Activated naive CD8-positive, alpha-beta T cell (primary cell): ENCODE results near the gene ASPG.

Experiments
- H3K27ac Mint-ChIP-seq: one replicate; pipeline ENCODE4 v1.8.0; 2021; ENCODE audit warnings: mixed read lengths
- H3K27me3 Mint-ChIP-seq: one replicate; pipeline ENCODE4 v1.8.0; 2021; ENCODE audit warnings: mixed read lengths
- H3K36me3 Mint-ChIP-seq: one replicate; pipeline ENCODE4 v1.8.0; 2021; ENCODE audit warnings: mixed read lengths
- H3K4me1 Mint-ChIP-seq: one replicate; pipeline ENCODE4 v1.8.0; 2021; ENCODE audit warnings: low read depth, mixed read lengths
- H3K4me3 Mint-ChIP-seq: one replicate; pipeline ENCODE4 v1.8.0; 2021; ENCODE audit warnings: mild to moderate bottlenecking, mixed read lengths
- H3K9me3 Mint-ChIP-seq: one replicate; pipeline ENCODE4 v1.8.0; 2021; ENCODE audit warnings: low read depth, mixed read lengths

The ASPG gene

DNA sequence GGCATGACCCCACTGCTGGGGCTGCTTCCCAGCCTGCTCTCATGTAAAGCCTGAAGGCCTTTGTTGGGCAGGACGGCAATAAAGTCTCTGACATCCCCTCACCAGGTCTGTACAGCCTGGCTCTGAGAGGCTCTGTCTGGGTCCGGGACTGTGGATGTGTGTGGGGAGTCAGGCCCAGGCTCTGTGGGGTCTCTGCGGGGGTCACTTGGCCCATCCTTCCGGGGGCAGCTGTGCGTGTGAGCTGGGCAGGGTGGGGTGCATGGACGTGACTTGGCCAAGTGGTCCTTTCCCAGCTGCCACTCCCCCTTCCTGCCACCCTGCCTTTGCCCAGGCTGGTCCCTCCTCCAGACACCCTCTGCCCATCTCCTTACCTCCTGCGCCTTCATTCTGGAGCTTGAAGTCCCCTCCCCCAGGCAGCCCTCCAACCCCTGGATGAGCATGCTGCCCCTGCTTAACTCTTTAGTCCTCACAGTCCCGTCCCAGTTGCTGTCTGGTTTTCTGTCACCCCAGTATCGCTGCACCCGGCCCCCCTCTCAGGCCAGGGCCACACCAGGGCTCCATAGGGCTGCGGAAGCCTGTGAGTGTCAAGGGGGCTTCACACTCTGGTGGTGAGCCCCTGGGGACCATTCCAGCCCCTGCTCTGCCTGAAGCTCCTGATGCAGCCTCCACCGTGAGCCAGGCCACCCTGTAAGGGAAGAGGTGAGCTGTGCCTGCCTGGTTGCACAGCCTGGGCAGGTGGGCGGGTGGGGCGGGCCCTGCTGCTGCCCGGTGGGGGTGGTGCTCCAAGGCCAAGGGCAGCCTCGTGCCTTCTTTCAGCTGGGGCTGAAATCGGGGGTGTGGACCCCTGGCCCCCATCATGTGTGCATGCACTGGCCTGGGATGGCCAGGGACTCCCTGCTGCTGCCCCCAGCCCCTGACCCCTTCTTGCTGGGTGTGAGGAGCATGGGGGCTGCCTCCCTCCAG is 27.4 kb downstream of the ASPG start:
- no peak overlapping the region for H3K4me3 Mint-ChIP-seq
- H3K27me3 Mint-ChIP-seq, result peaks cover 5% of the 10 kb centered on the region
- H3K4me1 Mint-ChIP-seq, result no peaks in the 10 kb centered on the region
- no peak overlapping the region for H3K27ac Mint-ChIP-seq
- no peaks in the 10 kb centered on the region for H3K9me3 Mint-ChIP-seq
- no peaks in the 10 kb centered on the region for H3K36me3 Mint-ChIP-seq

GRCh38 chr14:104113631-104114420 is 28.3 kb downstream of the ASPG start:
- H3K27me3 Mint-ChIP-seq, result peaks cover 7% of the 10 kb centered on the region
- H3K27ac Mint-ChIP-seq, result no peak overlapping the region
- H3K36me3 Mint-ChIP-seq, result no peaks in the 10 kb centered on the region
- H3K9me3 Mint-ChIP-seq, result no peaks in the 10 kb centered on the region
- H3K4me3 Mint-ChIP-seq, result no peak overlapping the region
- no peaks in the 10 kb centered on the region for H3K4me1 Mint-ChIP-seq

GRCh38 chr14:104114421-104115130 is 29.1 kb downstream of the ASPG start:
- Mint-ChIP-seq H3K4me3 (no peak overlapping the region), H3K27ac (no peak overlapping the region), H3K4me1 (no peaks in the 10 kb centered on the region), H3K36me3 (no peaks in the 10 kb centered on the region), H3K27me3 (peaks cover 7% of the 10 kb centered on the region), H3K9me3 (no peaks in the 10 kb centered on the region)

DNA sequence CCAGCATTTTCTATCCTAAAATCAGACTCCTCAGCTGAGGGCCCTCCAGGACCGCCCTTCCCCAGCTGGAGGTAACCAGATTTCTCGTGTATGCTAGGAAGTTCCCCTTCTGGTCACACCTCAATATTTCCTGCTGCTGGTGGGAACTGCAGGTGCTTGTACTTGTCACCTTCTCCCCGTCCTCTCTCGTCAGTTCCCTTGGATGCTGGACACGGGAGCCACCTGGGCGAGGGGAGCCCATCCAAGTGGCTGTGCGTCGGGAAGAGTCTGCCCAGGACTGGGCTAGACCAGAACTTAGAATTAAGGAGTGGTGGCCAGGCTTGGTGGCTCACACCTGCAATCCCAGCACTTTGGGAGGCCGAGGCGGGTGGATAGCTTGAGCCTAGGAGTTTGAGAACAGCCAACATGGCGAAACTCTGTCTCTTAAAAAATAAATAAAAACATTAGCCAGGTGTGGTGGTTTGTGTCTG is 29.7 kb downstream of the ASPG start:
- Mint-ChIP-seq H3K4me3 (peak overlapping the region; percentile 22), H3K27ac (no peak overlapping the region), H3K9me3 (no peaks in the 10 kb centered on the region), H3K36me3 (no peaks in the 10 kb centered on the region), H3K27me3 (peaks cover 7% of the 10 kb centered on the region), H3K4me1 (no peaks in the 10 kb centered on the region)

DNA sequence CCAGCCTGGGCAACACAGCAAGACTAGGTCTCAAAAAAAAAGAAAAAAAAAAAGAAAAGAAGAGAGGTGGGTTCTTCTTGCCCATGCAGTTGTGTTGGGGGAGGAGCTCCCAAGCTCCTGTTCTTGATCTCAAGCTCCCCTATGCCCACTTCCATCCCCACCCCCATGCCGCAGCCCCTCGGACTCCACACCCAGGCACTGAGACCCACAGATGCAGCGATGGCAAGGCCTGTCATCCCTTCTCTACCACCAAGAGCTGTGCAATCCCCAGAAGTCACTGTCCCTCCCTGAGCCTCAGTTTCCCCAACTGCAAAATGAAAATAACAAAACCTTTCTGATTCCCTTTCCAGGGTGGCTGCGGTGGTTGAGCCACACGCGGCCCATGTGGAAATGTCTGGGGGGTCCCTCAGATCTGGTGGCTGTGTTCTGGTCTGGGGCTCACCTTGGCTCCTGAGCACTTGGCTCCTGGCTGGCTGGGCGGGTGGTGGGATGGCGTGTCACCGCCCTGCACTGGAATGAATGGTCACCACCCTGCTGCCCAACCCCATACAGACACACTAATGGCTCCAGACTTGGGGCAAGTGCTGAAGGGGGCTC is 30.3 kb downstream of the ASPG start:
- H3K27me3 Mint-ChIP-seq, result peaks cover 9% of the 10 kb centered on the region
- no peak overlapping the region for H3K27ac Mint-ChIP-seq
- no peaks in the 10 kb centered on the region for H3K36me3 Mint-ChIP-seq
- no peaks in the 10 kb centered on the region for H3K9me3 Mint-ChIP-seq
- H3K4me3 Mint-ChIP-seq, result peak overlapping the region; percentile 59
- H3K4me1 Mint-ChIP-seq, result no peaks in the 10 kb centered on the region

DNA sequence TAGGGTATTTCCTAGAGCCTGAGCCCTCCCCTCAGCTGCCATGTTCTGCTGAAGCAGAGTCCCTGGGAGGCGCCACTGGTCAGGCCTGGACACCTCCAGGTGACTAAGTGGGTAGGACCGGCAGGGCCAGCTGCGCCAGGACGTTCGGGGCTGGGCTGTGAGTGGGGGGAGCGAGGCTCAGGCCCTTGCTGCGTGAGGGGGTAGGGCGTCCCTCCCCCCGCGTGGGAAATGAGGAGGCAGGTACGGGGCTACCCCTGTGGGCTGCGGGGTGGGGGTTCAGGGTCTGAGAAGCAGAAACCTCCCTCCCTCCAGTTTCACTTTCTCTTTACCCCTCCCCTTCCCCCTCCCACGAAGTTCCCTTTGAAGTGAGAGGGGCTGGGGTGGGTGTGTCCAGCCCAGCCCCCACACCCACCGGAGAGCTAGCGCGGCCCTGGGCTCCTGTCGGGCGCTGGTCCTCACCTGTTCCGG is 30.8 kb downstream of the ASPG start:
- Mint-ChIP-seq H3K4me3 (peak overlapping the region; percentile 59), H3K27me3 (peaks cover 10% of the 10 kb centered on the region)

DNA sequence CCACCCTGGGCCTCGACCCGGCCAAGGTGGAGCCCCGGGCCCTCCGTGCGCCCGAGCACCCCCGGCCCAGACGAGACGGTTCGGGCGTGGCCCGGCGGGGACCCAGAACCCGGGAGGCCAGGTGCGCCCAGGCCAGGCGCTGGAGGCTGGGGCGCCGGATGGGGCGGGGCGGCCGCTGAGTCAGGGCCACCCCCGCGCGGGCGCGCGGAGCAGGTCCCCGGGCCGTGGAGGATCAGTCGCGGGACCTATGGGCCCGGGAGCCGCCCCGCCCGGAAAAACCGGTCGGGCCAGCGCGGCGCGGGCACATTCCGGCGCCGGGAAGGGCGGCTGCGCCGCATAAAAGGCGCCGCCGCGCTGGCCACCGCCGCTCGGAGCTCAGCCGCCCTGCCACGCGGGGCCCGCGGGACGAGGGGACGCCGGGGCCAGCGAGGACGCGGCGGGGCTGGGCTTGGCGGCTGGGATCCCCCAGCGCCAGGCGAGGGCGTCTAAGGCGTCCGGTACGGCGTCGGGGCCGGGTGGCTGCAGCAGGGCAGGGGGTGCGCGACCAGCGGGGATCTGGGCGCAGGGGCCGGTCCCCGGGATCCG is 31.3 kb downstream of the ASPG start:
- H3K4me1 Mint-ChIP-seq, result no peaks in the 10 kb centered on the region
- H3K36me3 Mint-ChIP-seq, result no peaks in the 10 kb centered on the region
- H3K9me3 Mint-ChIP-seq, result no peaks in the 10 kb centered on the region
- H3K27ac Mint-ChIP-seq, result no peak overlapping the region
- peak overlapping the region; percentile 56 for H3K4me3 Mint-ChIP-seq
- H3K27me3 Mint-ChIP-seq, result peaks cover 10% of the 10 kb centered on the region

More for the DNA sequence above, 30.8 kb downstream of the ASPG start:
- H3K9me3 Mint-ChIP-seq, result no peaks in the 10 kb centered on the region
- no peaks in the 10 kb centered on the region for H3K4me1 Mint-ChIP-seq
- no peak overlapping the region for H3K27ac Mint-ChIP-seq
- no peaks in the 10 kb centered on the region for H3K36me3 Mint-ChIP-seq

GRCh38 chr14:104117341-104118005 is 32.0 kb downstream of the ASPG start:
- Mint-ChIP-seq H3K4me3 (peak overlapping the region; percentile 56), H3K27ac (no peak overlapping the region), H3K36me3 (no peaks in the 10 kb centered on the region), H3K4me1 (no peaks in the 10 kb centered on the region), H3K9me3 (no peaks in the 10 kb centered on the region), H3K27me3 (peaks cover 10% of the 10 kb centered on the region)

DNA sequence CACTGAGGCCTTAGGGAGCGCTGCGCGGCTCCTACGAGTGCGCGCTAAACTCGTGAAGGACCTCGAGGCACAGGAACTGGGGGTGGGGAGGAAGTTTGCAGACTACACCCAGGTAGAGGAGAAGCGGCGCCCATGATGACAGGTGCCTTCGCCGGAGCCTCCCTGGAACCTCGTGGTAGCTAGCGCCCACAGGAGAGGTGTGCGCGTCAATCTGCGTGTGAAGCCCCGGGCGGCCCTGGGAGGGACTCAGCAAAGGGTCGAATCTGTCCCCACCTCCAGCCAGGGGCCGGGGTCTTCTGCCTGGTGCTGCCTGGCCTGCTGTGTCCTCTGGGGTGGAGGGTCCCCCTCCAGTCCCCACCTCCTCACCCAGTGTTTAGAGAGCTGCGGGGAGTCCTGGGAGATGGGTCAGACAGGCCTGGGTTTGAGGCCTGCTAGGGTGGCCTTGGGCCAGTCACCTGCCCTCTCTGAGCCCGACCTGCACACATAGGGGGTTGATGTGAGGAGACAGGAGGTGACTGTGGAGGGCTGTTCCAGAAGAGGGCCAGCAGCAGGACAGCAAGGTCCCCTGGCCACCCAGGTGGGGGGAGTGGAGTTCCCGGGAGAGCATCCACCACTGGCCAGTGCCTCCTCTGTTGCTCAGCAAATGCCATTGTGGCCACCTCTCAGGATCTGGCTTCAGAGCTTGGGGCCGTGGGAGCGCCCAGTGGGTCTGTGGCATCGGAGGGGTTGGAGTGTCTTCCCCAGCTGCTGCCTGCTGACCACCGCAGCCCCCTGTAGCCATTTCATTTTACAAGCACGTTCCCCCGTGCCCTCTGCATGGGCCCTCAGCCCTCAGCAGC is 32.7 kb downstream of the ASPG start:
- Mint-ChIP-seq H3K27ac (no peak overlapping the region), H3K27me3 (peaks cover 10% of the 10 kb centered on the region), H3K9me3 (no peaks in the 10 kb centered on the region), H3K36me3 (no peaks in the 10 kb centered on the region), H3K4me3 (no peak overlapping the region), H3K4me1 (no peaks in the 10 kb centered on the region)

DNA sequence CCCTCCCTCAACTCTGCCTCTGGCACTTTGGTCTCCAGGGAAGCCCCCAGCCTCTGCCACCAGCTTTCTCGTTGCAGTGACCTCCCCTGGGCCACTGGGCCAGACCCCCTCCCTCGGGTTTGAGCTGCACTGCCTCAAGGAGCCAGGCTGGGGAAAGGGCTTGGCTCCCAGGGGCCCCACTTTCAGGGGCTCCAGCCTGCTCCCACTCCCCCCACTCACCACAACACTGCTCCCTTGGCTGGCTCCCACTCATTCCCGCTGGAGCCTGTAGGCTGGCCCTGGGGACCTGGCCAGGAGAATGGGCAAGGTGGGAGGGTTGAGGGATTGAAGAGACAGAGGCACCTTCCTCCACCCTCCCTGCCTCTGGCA is 33.6 kb downstream of the ASPG start:
- Mint-ChIP-seq H3K27me3 (peaks cover 13% of the 10 kb centered on the region), H3K27ac (no peak overlapping the region), H3K9me3 (peaks cover 5% of the 10 kb centered on the region), H3K4me3 (no peak overlapping the region), H3K36me3 (peaks cover 2% of the 10 kb centered on the region), H3K4me1 (no peaks in the 10 kb centered on the region)

DNA sequence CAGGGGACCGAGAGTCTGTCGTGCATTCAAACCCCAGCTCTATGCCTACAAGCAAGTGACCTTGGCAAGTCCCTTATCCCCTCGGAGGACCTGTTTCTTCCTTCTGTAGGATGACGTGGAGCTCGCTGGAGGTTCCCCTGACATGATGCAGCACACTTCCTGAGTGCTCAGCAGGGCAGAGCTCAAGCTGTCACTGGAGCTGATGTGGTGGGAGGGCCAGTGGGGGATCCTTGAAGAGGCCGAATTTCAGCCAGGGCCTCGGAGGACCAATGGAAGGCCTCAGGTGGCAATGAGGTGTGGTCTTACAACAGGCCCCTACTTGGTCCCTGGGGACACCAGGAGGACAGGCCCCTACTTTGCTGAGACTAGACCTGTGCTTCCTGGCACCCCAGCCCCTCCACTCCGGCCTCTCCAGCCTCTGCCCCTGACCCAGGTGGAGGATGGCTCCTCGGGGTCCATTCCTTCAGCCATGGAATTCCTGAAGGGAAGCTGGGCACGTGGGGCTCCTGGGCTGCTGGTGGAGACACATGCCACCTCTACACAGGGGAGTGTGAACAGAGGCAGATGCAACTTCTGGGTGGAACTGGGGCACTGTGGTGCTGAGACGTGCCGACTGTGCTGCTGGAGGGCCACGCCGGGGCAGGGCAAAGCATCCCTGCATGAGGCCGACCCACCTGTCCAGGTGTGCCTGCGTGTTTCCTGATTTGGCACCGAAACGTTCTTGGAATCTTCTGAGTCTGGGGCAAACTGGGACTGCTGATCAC is 34.2 kb downstream of the ASPG start:
- Mint-ChIP-seq H3K27ac (no peak overlapping the region), H3K4me3 (no peak overlapping the region), H3K4me1 (no peaks in the 10 kb centered on the region), H3K27me3 (peaks cover 14% of the 10 kb centered on the region), H3K36me3 (peaks cover 2% of the 10 kb centered on the region), H3K9me3 (peaks cover 7% of the 10 kb centered on the region)

DNA sequence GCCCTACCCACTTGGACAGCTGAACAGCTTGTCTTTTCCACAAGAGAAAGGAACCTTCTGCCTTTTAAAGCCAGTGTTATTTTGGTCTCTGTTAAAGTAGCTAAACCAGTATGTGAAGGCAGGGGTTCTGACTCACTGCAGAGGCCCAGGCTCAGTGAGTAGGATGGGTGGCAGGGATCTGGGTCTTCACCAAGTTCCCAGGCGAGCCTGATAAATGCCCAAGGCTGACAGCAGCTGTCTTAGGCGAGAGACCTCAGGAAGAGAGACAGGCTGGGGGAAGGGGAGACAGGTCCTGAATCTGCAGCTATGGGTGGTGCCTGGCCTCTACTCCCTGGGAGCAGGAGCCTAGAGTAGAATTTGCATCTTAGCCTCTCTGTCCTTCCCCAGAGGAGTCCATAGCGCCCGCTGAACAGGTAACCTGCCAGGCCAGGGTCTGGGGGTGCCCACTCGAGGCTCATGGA is 34.8 kb downstream of the ASPG start:
- Mint-ChIP-seq H3K9me3 (peaks cover 11% of the 10 kb centered on the region), H3K27me3 (peaks cover 14% of the 10 kb centered on the region)

More for the DNA sequence above, 34.8 kb downstream of the ASPG start:
- H3K36me3 Mint-ChIP-seq, result peaks cover 6% of the 10 kb centered on the region
- no peak overlapping the region for H3K4me3 Mint-ChIP-seq
- H3K27ac Mint-ChIP-seq, result no peak overlapping the region
- H3K4me1 Mint-ChIP-seq, result no peaks in the 10 kb centered on the region
